GM12864 (cell line): ENCODE data around the gene ENKUR.

Experiments used
- DNase-seq: peaks from one replicate; pipeline ENCODE4 v3.0.0-alpha.2; 2011; ENCODE audit warnings: low read depth
- H3K4me3 ChIP-seq: 2 replicates; pipeline ENCODE4 v1.5.1; 2011; ENCODE audit warnings: mild to moderate bottlenecking, low read depth, low read length, control low read depth
- CTCF ChIP-seq: IDR thresholded peaks from 2 replicates; pipeline ENCODE4 v1.5.1; 2011; ENCODE audit warnings: low read depth, mild to moderate bottlenecking, moderate library complexity, low read length, control low read depth, inconsistent platforms; ENCODE audit errors: missing control alignments

The ENKUR gene

GRCh38 chr10:25015828-25016375 lies at the start of gene ENKUR:
TSS of gene ENKUR (minus strand) at chr10:25016158. CDS start at chr10:25015936, 222 bp downstream.
- peak; percentile 81 for DNase-seq
- no peak for TF ChIP-seq CTCF
- peak within 1 kb of the TSS; percentile 67 for H3K4me3 ChIP-seq

GRCh38 chr10:25064401-25064800 lies 48.4 kb upstream of the ENKUR start:
- no peak for DNase-seq
- no peak overlapping the region for H3K4me3 ChIP-seq
- TF ChIP-seq CTCF: no peak

- TF ChIP-seq CTCF: no peak
- no peak for DNase-seq
- no peak overlapping the region for H3K4me3 ChIP-seq
Measured at GRCh38 chr10:25063644-25064043, 47.7 kb upstream of the ENKUR start.

GRCh38 chr10:25063157-25063556 lies 47.2 kb upstream of the ENKUR start:
- DNase-seq: no peak
- H3K4me3 ChIP-seq: no peak overlapping the region
- TF ChIP-seq CTCF: no peak

- no peak for DNase-seq
- no peak overlapping the region for H3K4me3 ChIP-seq
- TF ChIP-seq CTCF: no peak
Measured at GRCh38 chr10:25061711-25062449, 45.9 kb upstream of the ENKUR start.

- no peak overlapping the region for H3K4me3 ChIP-seq
- no peak for TF ChIP-seq CTCF
- no peak for DNase-seq
Measured at GRCh38 chr10:25061125-25061524, 45.2 kb upstream of the ENKUR start.

- no peak overlapping the region for H3K4me3 ChIP-seq
- DNase-seq: no peak
- TF ChIP-seq CTCF: no peak
Measured at GRCh38 chr10:25059990-25060389, 44.0 kb upstream of the ENKUR start.
